GM21737 (cell line): ENCODE results near the gene KHK.

Source experiments
- ATAC-seq: cut with Tn5 transposase; IDR thresholded peaks from one replicate; pipeline ENCODE4 v1.9.1; 2021; ENCODE audit warnings: mild to moderate bottlenecking, moderate library complexity; ENCODE audit not compliant: unreplicated experiment

Gene KHK

GRCh38 chr2:27080603-27080936, 6.0 kb upstream of the KHK start:
- no peak for ATAC-seq

GRCh38 chr2:27081984-27082772, 4.4 kb upstream of the KHK start:
- ATAC-seq = no peak

GRCh38 chr2:27082773-27083409, 3.7 kb upstream of the KHK start:
- ATAC-seq = no peak

- no peak for ATAC-seq
Measured at GRCh38 chr2:27083410-27084296, 2.9 kb upstream of the KHK start.

GRCh38 chr2:27084297-27085061, 2.1 kb upstream of the KHK start:
- ATAC-seq = no peak

GRCh38 chr2:27085062-27085672, 1.4 kb upstream of the KHK start:
- ATAC-seq = no peak

- peak; percentile 11 for ATAC-seq
Measured at GRCh38 chr2:27085673-27086089, 891 bp upstream of the KHK start.

GRCh38 chr2:27086090-27086723, 365 bp upstream of the KHK start:
- peak; percentile 68 for ATAC-seq

- no peak for ATAC-seq
Measured at GRCh38 chr2:27087823-27088410, 1.3 kb downstream of the KHK start.

GRCh38 chr2:27088634-27089033, 2.1 kb downstream of the KHK start:
- no peak for ATAC-seq

- ATAC-seq = no peak
Measured at GRCh38 chr2:27089111-27089954, 2.8 kb downstream of the KHK start.

- no peak for ATAC-seq
Measured at GRCh38 chr2:27091746-27092695, 5.4 kb downstream of the KHK start.

GRCh38 chr2:27092696-27093429, 6.3 kb downstream of the KHK start:
- ATAC-seq = no peak

- no peak for ATAC-seq
Measured at GRCh38 chr2:27093430-27094352, 7.1 kb downstream of the KHK start.

GRCh38 chr2:27094353-27094984, 7.9 kb downstream of the KHK start:
- no peak for ATAC-seq

GRCh38 chr2:27095427-27095744, 8.8 kb downstream of the KHK start:
- ATAC-seq = no peak
